NCI-H1048 (cell line): Measurements from ENCODE around the gene SUDS3.
"Not testable (repeated sequence)": the region's sequence is repeated elsewhere in the genome, so short reads cannot be mapped to it uniquely, and the experiment has no call there.

Experiments
- DNase-seq: peaks from one replicate; lab custom pipeline; 2025; lab: John Stamatoyannopoulos, UW

The SUDS3 gene

DNA sequence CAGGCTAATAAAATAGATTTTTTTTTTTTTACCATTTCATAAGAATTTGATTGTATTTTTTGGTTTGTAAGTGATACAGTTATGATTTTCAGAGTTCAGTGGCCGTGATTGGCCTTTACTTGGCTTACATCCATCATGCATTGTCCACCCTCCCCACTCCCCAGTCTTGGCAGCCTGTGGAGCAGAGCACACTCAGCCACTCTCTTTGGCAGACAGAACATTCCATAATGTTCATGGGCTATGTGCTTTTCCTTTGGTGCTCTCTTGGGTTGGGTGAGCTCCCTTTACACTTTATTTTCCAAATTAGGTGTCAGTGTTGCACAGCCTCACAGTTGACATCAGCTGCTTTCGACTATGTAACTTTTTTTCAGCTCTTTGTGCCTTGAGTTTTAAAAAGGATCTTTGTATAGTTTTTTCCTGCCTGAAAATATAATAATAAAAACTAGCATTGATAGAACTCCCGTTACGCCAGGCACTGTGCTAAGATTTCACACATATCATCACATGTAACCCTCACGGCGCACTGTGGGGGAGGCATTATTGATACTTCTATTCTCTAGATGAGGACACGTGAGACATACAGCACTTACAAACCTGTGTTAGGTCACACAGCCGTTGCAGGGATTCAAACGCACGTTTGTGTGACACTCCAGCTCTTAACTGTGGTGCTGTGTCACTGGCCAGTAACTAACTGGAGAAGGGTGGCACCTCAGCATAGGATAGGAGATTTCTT is 21.5 kb downstream of the SUDS3 start:
- DNase-seq: no peak

DNA sequence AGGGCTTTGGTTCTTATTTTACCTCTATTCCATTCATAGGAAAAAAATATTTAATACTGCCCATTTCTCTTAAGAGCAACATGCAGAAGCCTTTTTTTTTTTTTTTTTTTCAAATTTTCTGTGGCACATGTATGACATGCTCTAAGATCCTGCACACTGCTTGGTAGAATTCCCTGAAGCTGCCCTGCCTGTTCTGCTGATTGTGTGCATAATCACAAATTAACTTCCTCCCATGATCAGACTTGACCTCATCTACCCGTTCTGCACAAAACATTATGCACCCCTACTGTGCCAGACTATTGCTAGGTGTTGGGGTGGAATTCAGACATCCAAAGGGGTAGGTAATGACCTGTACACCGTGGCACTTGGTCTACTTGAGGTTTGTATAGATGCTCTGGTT is 22.2 kb downstream of the SUDS3 start:
- DNase-seq: no peak

- DNase-seq: no peak
Measured at GRCh38 chr12:118398940-118399339, 22.6 kb downstream of the SUDS3 start.

DNA sequence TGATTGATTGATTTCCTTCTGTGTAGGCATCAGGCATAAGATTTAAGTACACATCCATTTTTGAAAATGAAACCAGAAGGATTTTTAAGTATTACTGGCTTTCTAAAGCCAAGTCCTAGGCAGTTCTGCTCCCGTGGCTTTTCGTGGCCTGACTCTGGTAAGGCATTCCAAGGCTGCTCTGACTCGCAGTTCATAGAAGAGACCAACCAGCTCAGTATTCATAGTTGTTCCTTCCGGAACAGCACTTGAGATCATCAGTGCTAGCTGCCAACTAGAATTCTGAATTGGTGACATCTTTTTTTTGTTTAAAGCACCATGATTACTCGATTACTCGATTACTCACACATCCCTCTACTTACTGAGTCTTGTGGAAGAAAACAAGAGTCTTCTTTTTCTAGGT is 25.9 kb downstream of the SUDS3 start:
- DNase-seq: no peak

GRCh38 chr12:118404876-118405521 is 28.6 kb downstream of the SUDS3 start:
- no peak for DNase-seq

DNA sequence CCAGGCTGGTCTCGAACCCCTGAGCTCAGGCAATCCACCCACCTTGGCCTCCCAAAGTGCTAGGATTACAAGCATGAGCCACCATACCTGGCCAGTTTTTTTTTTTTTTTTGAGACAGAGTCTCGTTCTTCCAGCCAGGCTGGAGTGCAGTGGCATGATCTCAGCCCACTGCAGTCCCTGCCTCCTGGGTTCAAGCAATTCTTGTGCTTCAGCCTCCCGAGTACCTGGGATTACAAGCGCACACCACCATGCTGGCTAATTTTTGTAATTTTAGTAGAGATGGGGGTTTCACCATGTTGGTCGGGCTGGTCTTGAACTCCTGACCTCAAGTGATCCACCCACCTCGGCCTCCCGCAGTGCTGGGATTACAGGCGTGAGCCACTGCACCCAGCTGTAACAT is 31.9 kb downstream of the SUDS3 start:
- DNase-seq: not testable (repeated sequence)

- DNase-seq: no peak
Measured at GRCh38 chr12:118409834-118410233, 33.5 kb downstream of the SUDS3 start.

DNA sequence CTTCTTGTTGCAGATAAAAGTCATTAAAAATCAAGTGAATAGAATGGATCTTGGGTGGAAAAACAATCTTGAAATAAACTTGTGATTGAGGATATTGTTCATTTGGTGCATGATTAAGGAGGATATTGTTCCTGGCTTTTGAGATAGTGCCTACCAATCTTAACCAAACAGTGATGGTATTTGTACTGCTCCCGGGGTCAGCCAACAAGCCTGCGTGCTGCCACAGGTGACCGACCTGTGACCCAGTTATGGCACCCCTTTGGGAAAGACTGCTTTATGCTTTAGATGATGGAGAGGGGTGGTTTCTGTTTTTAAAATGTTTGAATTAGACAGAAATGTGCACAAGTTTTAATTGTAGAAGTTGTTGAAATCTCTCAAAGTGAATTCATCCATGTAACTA is 41.6 kb downstream of the SUDS3 start:
- no peak for DNase-seq

DNA sequence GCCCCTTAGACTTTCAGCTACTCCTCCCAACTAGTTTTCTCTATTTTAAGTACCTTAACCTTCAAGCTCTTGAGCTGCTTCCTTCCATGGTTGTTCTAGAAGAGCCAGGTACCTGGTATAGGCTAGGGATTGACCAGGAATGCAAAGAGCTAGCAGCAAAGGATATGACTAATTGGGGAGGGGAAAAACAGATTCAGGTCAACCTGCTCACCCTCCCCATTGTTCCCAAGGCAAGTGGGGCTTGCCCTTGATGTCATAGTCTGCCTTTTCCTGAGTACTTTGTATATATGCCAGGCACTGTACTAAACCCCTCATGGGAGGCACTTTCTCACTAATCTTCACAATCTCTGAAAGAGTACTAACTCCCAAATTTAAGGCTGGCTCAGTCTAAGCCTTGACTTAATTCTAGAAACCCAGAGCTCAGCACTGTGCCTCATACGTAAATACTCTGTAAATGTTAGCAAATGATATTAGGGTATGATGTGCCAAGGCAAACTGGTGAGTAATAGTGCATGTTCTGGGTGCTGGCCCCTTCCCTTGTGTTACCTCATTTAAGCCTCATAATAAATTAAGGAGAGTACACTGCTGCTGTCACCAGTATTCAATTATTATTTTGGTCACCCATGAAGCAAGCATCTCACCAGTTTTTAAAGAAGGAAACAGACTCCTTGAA is 42.2 kb downstream of the SUDS3 start:
- DNase-seq: no peak

DNA sequence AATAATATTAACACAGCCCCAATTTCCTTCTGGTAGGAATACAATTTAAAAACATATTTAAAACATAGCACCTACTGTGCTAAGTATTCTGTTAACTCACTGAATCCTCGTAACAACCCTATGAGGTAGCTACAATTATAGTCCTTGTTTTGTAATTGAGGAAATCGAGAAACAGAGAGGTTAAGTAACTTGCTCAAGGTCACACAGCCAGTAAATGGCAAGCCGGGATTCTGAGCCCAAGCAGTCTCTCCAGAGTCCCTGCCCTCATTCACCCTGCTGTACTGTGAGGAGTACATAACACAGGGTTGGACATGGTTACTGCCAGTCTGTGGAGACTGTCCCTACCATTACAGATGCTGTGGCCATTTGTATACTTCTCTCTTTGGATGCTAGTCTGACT is 44.3 kb downstream of the SUDS3 start:
- no peak for DNase-seq

DNA sequence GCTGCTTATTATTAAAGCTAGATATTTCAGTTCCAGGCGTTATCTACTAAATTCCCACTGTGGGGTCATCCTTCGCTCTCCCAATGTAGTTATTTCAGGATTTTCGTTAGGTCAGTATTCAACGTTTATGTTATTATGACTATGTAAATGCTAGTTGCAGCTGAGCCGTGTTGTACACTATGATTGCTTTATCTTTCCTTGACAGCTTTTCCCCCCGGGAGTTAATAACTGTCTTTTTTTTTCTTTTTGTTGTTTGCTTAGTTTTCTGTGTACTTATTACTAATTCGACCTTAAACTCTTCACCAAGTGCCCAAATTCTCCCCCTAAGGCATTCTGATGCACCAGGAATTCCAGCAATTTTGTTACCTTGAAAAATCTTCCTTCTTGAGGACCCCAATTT is 48.5 kb downstream of the SUDS3 start:
- no peak for DNase-seq

- DNase-seq: no peak
Measured at GRCh38 chr12:118425364-118425763, 49.0 kb downstream of the SUDS3 start.

DNA sequence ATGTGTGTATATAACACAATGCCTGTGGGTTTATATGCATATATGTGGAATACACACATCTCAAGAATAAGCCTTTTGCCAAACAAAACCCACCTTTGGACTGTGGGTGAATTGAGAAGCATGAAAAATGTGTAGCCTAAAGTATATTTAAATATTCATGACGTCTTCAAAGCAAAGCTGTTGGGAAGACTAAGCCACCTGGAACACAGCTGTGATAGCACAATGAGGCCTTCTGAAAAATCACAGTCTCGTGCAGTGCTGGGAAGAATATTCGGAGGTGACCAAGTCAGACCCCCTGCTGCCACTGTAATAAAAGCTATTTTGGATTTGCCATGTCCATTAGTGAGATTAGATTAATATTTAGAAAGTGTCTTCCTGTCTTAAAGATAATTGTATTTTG is 51.5 kb downstream of the SUDS3 start:
- no peak for DNase-seq

GRCh38 chr12:118428643-118429042 is 52.3 kb downstream of the SUDS3 start:
- DNase-seq: no peak

DNA sequence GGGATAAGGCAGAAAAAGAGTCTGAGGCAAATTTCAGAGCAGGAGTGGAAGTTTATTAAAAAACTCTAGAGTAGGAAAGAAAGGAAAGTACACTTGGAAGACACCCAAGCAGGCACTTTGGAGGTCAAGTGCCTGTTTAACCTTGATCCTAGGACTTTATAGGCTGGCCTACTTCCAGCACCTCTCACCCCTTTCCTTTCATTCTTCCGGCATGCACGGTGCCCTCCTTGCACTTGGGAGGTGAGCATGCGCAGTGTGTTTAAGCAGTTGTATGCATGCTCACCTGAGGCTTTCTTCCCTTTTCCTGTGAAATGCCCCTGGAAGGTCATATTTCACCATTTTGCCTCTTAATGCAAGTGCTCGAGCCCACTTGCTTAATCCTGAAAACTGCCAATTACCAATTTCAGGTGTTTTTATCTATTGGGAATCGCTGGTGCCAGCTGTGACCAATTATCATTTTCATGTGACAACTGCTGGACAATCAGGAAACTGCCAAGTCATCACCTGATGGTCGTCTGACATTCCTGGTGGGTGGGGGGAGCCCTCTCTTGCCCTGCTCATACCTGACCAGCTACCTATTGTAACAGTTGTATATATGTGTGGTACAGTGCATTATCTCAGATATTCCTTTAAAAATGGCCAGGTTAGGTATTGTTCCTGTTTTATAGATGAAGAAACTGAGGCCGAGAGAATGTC is 53.5 kb downstream of the SUDS3 start:
- no peak for DNase-seq

- DNase-seq: no peak
Measured at GRCh38 chr12:118430516-118430915, 54.2 kb downstream of the SUDS3 start.

DNA sequence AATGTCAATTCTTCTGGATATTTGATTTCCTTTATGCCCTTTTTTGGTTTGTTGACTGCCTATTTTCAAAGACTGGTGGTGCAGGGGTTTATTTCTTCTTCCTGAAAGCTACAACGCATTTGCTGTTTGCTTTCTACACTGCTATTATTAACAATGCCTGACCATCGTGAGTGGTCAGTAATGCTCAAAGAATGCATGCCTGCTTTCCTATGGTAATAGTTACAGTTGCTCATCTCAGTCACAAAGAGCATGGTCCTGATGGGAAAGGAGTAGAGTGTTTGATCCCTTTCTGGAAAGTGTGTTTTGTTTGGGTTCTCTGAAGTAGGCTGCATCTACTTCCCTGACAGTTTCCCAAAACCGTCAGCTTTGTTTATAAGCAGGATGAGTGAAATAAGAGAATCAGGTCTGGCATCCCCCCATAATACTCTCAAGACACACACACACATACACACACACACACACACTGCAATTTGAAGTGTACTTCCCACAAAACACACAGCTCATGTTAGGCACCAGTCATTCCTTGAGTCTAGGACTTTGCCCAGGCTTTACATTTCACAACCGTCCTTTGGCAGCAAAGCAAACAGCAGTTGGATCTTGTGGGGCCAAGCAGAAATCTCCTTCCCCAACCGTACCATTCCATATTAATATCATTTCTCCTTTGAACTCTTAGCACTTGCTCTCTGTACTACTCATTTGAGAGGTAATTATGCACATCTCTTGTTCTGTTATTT is 56.6 kb downstream of the SUDS3 start:
- no peak for DNase-seq

GRCh38 chr12:118436002-118436730 is 59.8 kb downstream of the SUDS3 start:
- no peak for DNase-seq

DNA sequence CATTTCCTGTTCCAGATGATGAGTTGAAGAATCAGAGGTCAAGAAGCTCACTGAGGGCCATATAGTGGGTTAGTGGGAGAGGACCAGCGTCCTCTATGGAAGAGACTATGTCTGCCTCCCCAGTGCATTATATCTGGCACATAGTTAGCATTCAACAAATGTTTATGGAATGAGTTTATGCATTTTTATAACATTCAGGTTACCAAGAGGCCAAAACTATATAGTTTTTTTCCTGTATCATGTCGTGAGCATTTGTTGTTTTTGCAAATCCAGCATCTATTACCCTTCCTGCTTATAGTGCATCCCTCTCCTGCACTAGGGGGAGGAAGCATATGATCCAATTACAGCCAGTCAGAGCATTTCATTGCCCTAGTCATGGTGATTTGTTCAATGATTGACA is 60.6 kb downstream of the SUDS3 start:
- DNase-seq: no peak

- no peak for DNase-seq
Measured at GRCh38 chr12:118439068-118439467, 62.7 kb downstream of the SUDS3 start.

GRCh38 chr12:118446247-118446646 is 69.9 kb downstream of the SUDS3 start:
- no peak for DNase-seq
